RWPE1 (cell line): ENCODE data around the gene GALNT9.

ENCODE experiments used
- CTCF ChIA-PET: fragments of 350-600 bp; sonication (Branson Sonifier 250); formaldehyde crosslinking; extraction: SDS; loops from one replicate; lab custom pipeline; 2021; lab: Yijun Ruan, JAX
- POLR2A ChIA-PET: fragments of 400-600 bp; formaldehyde crosslinking; extraction: SDS; loops from one replicate; lab custom pipeline; 2020; ENCODE audit warnings: antibody characterized with exemption; ENCODE audit not compliant: low non-redundant PET; lab: Yijun Ruan, JAX
- DNase-seq: peaks from one replicate; pipeline ENCODE4 v3.0.0; 2012; ENCODE audit warnings: low spot score
- H3K27ac ChIP-seq: fragments of 450-650 bp; 2 replicates; pipeline ENCODE4 v1.5.1; 2017
- TF ChIP-seq, protein P1 (sequence below): fragments of 450-650 bp; conservative IDR thresholded peaks from 2 replicates; pipeline ENCODE4 v1.5.1; 2017; ENCODE audit warnings: low read depth, mild to moderate bottlenecking

GALNT9 gene

DNA sequence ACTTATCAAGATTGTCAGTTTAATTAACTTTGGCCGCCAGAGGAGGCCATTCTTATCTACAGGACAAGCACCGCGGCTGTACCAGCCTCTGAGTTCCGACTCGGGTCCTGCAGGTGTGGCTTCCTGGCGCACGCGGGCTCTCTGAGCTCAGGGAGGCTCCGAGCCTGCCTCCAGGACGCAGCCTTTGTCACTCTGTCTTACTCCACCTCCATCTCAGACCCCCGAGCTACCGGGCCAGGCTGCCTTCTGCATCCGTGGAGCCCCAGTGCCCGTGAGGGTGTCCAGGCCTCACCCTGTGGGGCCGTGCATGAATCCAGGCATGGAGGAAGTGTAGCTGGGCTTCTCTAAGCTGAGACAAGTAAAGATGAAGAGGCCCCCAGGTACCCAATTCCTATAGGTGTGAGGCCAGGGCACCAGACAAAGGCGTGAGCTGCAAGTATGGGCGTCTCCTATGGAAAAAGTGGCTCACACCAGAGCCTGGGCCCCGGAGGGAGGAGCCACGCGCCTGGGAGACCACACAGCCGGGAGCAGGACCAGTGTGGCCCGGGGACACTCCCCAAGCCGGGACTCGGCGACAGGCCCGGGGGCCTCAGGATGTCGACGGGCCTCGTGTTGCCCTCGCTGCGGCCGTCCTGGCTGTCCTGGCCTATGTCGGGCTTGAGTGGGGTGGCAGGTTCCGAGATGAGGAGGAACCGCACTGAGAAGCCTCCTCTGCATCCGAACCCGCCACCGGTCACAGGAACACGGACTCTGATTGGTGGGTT, 142.3 kb downstream of the GALNT9 start:
- CTCF ChIA-PET = interaction anchor here (0.7 to 0.8 kb wide), 2 partner anchors 9 to 28 kb away, joined by 3 to 6 read pairs; no protein-coding TSS in a partner anchor

DNA sequence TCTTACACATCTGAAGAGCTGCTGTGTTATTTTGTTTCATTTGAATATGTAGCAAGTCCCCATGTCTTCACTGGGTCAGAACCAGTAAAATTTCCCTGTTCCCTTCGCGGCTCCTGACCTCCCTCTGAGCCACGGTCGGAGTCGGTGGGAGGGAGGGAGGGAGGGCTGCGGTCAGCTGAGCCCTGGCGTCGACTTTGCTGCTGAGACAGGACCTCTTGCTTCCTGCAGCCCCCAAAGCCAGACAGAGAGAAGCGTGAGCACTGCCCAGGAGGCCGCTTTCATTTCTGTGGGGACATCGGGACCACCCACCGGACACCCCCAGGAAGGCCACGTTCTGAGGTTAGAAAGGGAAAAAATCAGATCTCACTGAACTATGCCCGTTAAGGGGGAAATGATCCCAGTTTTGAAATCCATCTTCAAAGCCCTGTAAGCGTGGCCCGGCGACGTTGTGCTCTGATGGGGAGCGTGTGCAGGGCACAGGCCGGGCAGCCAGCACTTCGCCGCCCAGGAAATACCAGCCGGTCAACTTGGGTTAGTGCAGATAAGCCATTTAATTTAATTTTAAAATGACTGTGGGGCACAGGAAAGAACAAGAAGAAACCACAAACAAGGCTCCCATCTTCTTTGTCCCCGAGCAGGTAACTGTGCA, 143.1 kb downstream of the GALNT9 start:
- DNase-seq = no peak
- no peak overlapping the region for H3K27ac ChIP-seq
- TF ChIP-seq, protein P1, sequence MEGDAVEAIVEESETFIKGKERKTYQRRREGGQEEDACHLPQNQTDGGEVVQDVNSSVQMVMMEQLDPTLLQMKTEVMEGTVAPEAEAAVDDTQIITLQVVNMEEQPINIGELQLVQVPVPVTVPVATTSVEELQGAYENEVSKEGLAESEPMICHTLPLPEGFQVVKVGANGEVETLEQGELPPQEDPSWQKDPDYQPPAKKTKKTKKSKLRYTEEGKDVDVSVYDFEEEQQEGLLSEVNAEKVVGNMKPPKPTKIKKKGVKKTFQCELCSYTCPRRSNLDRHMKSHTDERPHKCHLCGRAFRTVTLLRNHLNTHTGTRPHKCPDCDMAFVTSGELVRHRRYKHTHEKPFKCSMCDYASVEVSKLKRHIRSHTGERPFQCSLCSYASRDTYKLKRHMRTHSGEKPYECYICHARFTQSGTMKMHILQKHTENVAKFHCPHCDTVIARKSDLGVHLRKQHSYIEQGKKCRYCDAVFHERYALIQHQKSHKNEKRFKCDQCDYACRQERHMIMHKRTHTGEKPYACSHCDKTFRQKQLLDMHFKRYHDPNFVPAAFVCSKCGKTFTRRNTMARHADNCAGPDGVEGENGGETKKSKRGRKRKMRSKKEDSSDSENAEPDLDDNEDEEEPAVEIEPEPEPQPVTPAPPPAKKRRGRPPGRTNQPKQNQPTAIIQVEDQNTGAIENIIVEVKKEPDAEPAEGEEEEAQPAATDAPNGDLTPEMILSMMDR = no peak
- POLR2A ChIA-PET = no interaction called here
- CTCF ChIA-PET = interaction anchor here (1.1 kb wide), 1 partner anchor 33 kb away, joined by 5 read pairs; no protein-coding TSS in a partner anchor

More for the DNA sequence above, 142.3 kb downstream of the GALNT9 start:
- no peak overlapping the region for H3K27ac ChIP-seq
- POLR2A ChIA-PET = no interaction called here
- no peak for DNase-seq
- TF ChIP-seq, protein P1 = no peak

DNA sequence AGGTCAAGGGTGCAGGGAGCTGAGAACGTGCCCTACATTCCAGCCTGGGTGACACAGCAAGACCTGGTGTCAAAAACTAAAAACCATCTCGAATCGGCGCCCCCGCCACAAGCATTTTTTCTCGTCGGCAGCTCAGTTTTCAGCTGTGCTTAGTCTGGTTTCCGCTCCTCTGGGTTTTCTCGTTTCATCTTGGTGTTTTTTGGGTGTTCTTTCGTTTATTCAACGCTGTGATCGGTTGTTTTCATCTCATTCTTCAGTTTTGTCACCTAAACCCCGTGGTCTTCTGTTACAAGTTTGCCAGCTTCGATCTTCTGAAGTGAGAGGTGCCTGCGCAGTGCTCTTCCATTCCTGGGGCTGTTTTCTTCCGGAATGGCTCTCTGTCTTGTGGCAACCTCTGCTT, 143.7 kb downstream of the GALNT9 start:
- ChIA-PET CTCF (interaction anchor here (1.1 kb wide), 1 partner anchor 32 kb away, joined by 5 read pairs; no protein-coding TSS in a partner anchor), POLR2A (no interaction called here)
- H3K27ac ChIP-seq = no peak overlapping the region
- no peak for DNase-seq
- TF ChIP-seq, protein P1 = no peak

DNA sequence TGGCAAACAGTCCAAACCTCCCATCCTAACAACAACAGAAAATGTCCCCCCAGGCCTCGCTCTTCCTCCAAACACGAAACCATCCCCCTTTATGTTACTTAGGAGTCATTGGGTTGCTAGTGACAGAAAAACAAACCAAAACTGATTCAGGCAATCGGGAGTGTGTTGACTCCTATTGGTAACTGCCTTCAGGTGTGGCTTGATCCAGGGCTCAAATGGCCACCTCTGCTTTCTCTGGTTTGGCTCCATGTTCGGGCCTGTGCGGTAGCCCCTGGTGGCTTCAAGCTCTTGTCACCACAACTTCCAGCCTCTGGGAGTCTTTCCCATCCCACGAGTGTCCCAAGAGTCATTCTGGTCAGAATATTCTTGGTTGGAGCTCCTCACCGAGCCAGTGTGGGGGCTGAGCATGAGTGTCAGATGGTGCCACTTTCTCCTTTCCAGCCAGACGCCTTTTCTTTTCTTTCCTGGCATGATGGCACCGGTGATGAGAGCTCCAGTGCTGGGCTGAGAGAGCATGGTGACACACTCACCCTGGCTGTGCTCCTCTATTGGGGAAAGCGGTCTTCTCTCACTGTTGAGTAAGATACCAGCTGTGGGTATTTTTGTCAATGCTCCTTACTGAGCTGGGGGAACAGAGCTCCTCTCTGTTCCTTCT, 146.6 kb downstream of the GALNT9 start:
- ChIA-PET CTCF (no interaction called here), POLR2A (no interaction called here)
- DNase-seq = no peak

DNA sequence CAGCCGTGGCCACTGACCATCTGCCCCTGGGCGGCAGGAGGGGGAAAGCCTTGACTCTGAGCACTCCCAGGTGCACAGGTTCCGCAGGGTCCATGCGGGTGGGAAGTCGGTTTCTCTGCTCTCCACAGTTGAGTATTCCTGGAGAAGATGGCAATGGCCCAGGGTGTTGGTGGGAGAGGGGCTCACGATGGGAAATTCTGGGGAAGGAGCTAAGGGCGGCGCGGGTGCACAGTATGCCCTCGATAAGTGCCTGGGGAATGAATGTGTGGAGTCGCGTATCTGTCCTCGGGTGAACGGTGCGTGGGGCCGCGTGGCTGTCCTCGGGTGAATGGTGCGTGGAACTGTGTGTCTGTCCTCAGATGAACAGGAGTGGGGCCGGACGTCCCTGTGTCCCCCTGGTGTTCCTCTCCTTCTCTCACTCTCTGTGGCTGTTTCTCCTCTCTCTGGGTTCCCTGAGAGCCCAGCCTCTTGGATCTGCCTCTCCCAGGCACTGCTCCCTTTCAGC, 147.1 kb downstream of the GALNT9 start:
- no peak for DNase-seq
- CTCF ChIA-PET = no interaction called here
- H3K27ac ChIP-seq = no peak overlapping the region
- TF ChIP-seq, protein P1 = no peak
- POLR2A ChIA-PET = no interaction called here

More for the DNA sequence above, 146.6 kb downstream of the GALNT9 start:
- TF ChIP-seq, protein P1 = no peak
- no peak overlapping the region for H3K27ac ChIP-seq

DNA sequence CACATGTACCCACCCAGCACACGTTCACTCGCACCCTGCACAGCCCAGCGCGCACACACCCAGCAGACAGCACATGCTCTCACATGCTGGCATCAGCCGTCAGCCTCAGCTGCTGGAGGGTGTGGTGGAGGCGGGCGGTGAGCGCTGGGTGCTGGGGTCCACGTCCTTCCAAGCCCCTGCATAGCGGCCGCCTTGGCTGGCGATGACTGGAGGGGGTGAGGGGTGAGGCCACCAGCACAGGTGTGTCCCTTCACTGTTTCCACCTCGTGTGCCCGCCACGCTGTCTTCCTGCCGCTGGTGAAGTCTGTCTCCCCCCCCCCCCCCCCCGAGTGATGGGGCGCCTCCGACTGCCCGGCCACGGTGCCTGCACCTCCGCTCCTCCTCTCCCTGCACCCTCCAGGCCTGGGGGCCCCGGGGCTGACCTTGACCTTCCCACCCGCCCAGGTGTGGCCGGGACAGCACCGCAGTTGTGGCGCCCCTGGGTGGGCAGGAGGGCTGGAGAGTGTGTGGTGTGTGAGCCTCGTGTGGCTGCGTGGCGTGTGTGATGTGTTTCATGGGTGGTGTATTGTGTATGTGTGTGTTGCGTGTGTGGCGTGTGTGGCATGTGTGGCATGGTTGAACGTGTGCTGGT, 147.7 kb downstream of the GALNT9 start:
- CTCF ChIA-PET = no interaction called here
- TF ChIP-seq, protein P1 = no peak
- DNase-seq = no peak
- no peak overlapping the region for H3K27ac ChIP-seq
- POLR2A ChIA-PET = no interaction called here
